ENCODE measurements around the gene ZRANB2. TPM values are rescaled to one million over a fixed set of nuclear protein-coding genes. Genes with fewer than 3 reads are reported as not detected.

Gene ZRANB2
- total and polyA plus RNA-seq, 9 of the 15 experiments (the other 6 are each of a cell fraction or from before 2014, with no cell fraction given), result 80.8 to 264 (median 157) TPM

DNA sequence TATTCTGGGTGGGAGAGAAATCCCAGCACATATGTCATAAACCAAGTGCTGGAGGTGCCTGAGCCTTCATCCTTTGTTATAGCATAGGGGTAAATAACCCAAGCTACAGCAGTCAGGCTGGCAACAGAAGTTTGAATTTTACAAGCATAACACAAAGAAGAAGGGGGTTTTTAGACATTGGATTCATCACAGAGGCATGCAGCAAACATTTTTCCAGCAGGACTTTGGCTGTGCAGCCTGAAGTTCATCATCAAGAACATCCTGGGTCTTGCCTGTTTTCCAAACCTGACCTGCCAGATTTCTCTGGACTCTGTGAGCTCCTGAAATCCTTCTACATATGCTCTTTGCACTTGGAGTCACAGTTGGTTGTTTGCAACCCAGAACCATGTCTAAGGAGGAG, 49.4 kb downstream of the ZRANB2 start (continued):
- no peak for TF ChIP-seq GATAD2A (IDR thresholded peaks at IDR 0.05)
- TF ChIP-seq ZNF408 (CRISPR knock-in tag; IDR thresholded peaks at IDR 0.05; ENCODE audit: low read depth), result no peak
- TF ChIP-seq ZNF830 (CRISPR knock-in tag; IDR thresholded peaks at IDR 0.05), result no peak
- TF ChIP-seq ZNF384 (IDR thresholded peaks at IDR 0.05; ENCODE audit: low read depth, low read length), result no peak

GRCh38 chr1:71030026-71030425, 50.8 kb downstream of the ZRANB2 start:
- Histone ChIP-seq H3K9me3 (replicated peaks; ENCODE audit: control insufficient read depth, insufficient read depth, low read depth, low read length) (no peaks in the 10 kb centered on the region), H2AFZ (ENCODE audit: low read depth, low read length) (no peak overlapping the region), H3K79me2 (ENCODE audit: control insufficient read depth, insufficient read depth, low read length) (peaks cover 56% of the 10 kb centered on the region), H3K9me1 (ENCODE audit: control insufficient read depth, insufficient read depth, low read length) (no peaks in the 10 kb centered on the region), H4K20me1 (replicated peaks; ENCODE audit: control insufficient read depth, insufficient read depth, low read length) (no peaks in the 10 kb centered on the region), H3K9ac (ENCODE audit: insufficient read depth in 1 of 2, low read depth in 2 of 2, low read length in 2 of 2) (no peak overlapping the region), H3K36me3 (ENCODE audit: control insufficient read depth, insufficient read depth, low read length) (peaks cover 34% of the 10 kb centered on the region; the same call in 2 of the 3 replicates), H3K27me3 (ENCODE audit: control insufficient read depth in 2 of 2, insufficient read depth in 2 of 2, low read length in 2 of 2) (no peaks in the 10 kb centered on the region), H3K4me2 (ENCODE audit: insufficient read depth, low read length) (no peak overlapping the region), H3K4me3 (no peak overlapping the region), H3K4me1 (replicated peaks in 1 of 2; ENCODE audit: control insufficient read depth in 2 of 2, insufficient read depth in 2 of 2, low read length in 2 of 2) (no peaks in the 10 kb centered on the region; a peak in 1 of 5 replicates), H3K27ac (ENCODE audit: extremely low read depth, low read depth, low read length) (no peak overlapping the region)
- intact Hi-C loops (cut with micrococcal nuclease) (no loop called here), in situ Hi-C loops (cut with MboI) (no loop called here)
- POLR2A ChIA-PET, result no interaction called here
- no peak for TF ChIP-seq LARP7 (IDR thresholded peaks at IDR 0.05)
- DNase-seq (ENCODE audit: extremely low read depth in 1 of 4, low spot score in 3 of 4), result no peak
- FAIRE-seq, result no peak
- WGBS (ENCODE audit: insufficient coverage, low coverage, missing lambda C conversion rate), result 60% methylated on average over 1 of the region's 1 CpG
- CTCF ChIA-PET (ENCODE audit: low intra/inter-chr PET ratio), result no interaction called here
- no peak for ATAC-seq
- no TSS peak for BruUV-seq (replicated peaks)

GRCh38 chr1:71028981-71029380, 51.9 kb downstream of the ZRANB2 start:
- no peak for FAIRE-seq
- Histone ChIP-seq H4K20me1 (replicated peaks; ENCODE audit: control insufficient read depth, insufficient read depth, low read length) (no peaks in the 10 kb centered on the region), H3K4me2 (ENCODE audit: insufficient read depth, low read length) (no peak overlapping the region), H2AFZ (ENCODE audit: low read depth, low read length) (no peak overlapping the region), H3K9ac (ENCODE audit: insufficient read depth in 1 of 2, low read depth in 2 of 2, low read length in 2 of 2) (no peak overlapping the region), H3K27ac (ENCODE audit: extremely low read depth, low read depth, low read length) (no peak overlapping the region), H3K9me3 (replicated peaks; ENCODE audit: control insufficient read depth, insufficient read depth, low read depth, low read length) (no peaks in the 10 kb centered on the region), H3K4me1 (replicated peaks in 1 of 2; ENCODE audit: control insufficient read depth in 2 of 2, insufficient read depth in 2 of 2, low read length in 2 of 2) (no peaks in the 10 kb centered on the region; a peak in 1 of 5 replicates), H3K36me3 (ENCODE audit: control insufficient read depth, insufficient read depth, low read length) (peaks cover 25% of the 10 kb centered on the region; the same call in 2 of the 3 replicates), H3K9me1 (ENCODE audit: control insufficient read depth, insufficient read depth, low read length) (no peaks in the 10 kb centered on the region), H3K79me2 (ENCODE audit: control insufficient read depth, insufficient read depth, low read length) (peaks cover 50% of the 10 kb centered on the region), H3K27me3 (ENCODE audit: control insufficient read depth in 2 of 2, insufficient read depth in 2 of 2, low read length in 2 of 2) (no peaks in the 10 kb centered on the region), H3K4me3 (no peak overlapping the region)
- ChIA-PET POLR2A (no interaction called here), CTCF (ENCODE audit: low intra/inter-chr PET ratio) (no interaction called here)
- TF ChIP-seq PHB (CRISPR knock-in tag; IDR thresholded peaks at IDR 0.05) (no peak), ZNF778 (CRISPR knock-in tag; IDR thresholded peaks at IDR 0.05) (no peak), PRPF4 (IDR thresholded peaks at IDR 0.05; ENCODE audit: insufficient read depth, low read depth, low read length, poor library complexity, severe bottlenecking) (no peak), NCOA2 (IDR thresholded peaks at IDR 0.05; ENCODE audit: partially characterized antibody in 2 of 2) (no peak), SMARCB1 (IDR thresholded peaks at IDR 0.05; ENCODE audit: insufficient read length, low read depth) (no peak), E2F5 (CRISPR knock-in tag; IDR thresholded peaks at IDR 0.05) (no peak), KDM2B (CRISPR knock-in tag; IDR thresholded peaks at IDR 0.05) (no peak)
- TF ChIP-seq, protein P1, sequence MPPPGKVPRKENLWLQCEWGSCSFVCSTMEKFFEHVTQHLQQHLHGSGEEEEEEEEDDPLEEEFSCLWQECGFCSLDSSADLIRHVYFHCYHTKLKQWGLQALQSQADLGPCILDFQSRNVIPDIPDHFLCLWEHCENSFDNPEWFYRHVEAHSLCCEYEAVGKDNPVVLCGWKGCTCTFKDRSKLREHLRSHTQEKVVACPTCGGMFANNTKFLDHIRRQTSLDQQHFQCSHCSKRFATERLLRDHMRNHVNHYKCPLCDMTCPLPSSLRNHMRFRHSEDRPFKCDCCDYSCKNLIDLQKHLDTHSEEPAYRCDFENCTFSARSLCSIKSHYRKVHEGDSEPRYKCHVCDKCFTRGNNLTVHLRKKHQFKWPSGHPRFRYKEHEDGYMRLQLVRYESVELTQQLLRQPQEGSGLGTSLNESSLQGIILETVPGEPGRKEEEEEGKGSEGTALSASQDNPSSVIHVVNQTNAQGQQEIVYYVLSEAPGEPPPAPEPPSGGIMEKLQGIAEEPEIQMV (tag; conservative IDR thresholded peaks at IDR 0.05; ENCODE audit: low read depth), result no peak
- ATAC-seq, result no peak
- no TSS peak for BruUV-seq (replicated peaks)
- intact Hi-C loops (cut with micrococcal nuclease) (no loop called here), in situ Hi-C loops (cut with MboI) (no loop called here)
- WGBS (ENCODE audit: insufficient coverage, low coverage, missing lambda C conversion rate), result 95% methylated on average over 1 of the region's 1 CpG
- no peak for DNase-seq (ENCODE audit: extremely low read depth in 1 of 4, low spot score in 3 of 4)

All from K562 (cell line).